Skeletal muscle cell (primary cell): ENCODE results near the gene NEUROD6.

Experiments
- DNase-seq: peaks from one replicate; pipeline ENCODE4 v3.0.0-alpha.2; 2010; ENCODE audit warnings: low read depth
- H3K4me3 ChIP-seq: 2 replicates; pipeline ENCODE4 v1.5.1; 2011; ENCODE audit warnings: low read depth, mild to moderate bottlenecking, control low read depth, low read length, moderate library complexity

NEUROD6 gene

DNA sequence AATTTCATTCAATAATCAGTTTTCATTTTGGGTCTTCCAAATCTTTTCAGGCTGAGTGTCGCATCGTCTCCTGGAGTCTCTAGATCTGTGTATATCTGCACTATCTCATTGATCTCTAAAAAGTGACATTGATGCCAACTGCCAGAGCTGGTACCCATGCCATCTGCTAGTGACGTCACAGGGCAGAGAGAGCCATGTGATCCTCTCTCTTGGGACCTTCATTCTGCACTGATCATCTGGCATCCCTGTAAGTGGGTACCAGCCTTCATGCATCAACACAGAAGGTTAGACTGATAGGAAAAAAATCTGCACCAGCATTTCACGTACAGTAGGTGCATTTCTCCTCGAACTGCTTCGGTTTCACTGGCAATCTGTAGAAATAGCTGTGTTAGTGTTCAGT is at the start of gene NEUROD6:
Gene NEUROD6, minus strand, starts transcription at position 124 of the 400 bp plus-strand sequence. CDS start 1,458 bp downstream, outside the sequence.
- no peak for DNase-seq
- no peak within 1 kb of the TSS for H3K4me3 ChIP-seq

DNA sequence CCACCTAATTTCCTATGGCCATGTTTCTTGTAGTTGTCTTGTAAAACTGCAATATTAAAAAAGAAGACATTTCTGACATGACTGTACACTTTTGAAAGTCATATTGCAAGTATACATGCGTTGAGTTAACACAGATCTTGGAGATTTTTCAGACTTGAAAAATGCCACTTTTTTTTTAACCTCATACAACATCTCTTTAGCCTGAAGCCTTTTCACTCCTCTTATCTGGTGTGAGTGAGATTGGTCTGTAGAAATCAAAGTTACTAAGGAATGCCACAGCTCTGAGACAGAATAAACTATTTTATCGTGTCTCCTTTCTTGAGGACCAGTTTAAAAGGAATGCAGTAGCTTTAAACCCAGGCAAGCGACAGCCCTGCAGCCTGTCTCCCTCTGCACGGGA is 43.9 kb upstream of the NEUROD6 start:
- DNase-seq, result no peak
- no peak overlapping the region for H3K4me3 ChIP-seq

DNA sequence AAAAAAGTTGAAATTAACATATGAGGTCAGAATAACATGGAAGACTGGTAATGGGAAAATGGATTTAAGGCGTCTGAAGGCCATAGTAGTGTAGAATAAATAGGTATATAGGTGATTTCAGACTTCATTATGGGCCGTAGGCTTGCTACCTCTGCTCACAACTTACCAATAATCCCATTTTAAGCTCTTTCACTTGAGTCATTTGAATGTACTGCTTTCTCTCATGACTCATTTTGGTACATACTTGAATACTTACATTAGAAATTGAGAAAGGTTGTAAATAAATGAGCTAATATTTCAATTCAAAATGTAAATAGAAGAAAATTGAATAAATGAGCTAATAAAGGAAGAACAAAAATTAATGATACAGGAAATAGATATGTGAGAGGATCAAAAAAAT is 42.2 kb upstream of the NEUROD6 start:
- no peak for DNase-seq
- no peak overlapping the region for H3K4me3 ChIP-seq

DNA sequence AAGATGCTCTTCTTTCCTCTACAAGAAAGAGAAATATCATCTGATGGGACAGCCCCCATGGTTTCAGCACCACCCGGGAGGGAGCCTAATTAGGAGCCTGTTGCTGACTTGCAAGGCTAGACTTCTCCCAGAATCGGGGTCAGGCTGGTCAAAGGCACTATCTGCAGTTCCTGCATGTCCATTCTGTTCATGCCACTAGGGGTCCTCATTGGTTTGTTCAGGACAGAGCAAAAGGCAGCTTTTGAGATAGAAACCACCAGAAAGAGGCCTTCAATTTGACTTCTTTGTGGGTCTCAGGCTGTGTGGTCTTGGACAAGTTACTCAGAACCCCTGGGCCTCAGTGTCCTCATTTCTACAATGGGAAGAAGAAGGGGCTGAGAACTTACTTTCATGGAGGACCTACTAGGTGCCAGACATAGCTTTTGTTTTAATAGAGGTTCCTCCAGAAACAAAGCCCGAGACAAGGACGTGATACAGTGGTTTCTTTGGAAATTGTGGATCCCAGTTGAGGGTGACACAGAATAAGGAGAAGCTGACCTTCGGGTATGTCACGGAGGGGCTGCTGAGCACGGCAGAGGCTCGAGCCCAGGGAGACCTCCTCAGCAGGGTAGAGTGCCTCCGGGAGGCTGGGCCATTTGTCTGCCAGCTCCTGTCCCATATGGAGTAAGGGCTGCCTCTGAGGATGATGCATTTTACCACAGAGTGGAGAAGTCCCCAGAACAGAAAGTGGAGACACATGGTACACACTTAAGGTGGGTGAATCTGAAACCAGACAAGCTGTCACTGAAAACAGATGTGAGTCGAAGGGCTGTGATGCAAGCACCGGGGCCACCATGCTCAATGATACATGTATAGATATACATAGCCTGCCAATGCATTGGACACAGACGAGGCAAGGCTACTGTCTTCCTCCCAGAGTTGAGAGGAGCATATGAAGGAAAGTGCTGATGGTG is 33.1 kb upstream of the NEUROD6 start:
- peak; percentile 1 for DNase-seq

DNA sequence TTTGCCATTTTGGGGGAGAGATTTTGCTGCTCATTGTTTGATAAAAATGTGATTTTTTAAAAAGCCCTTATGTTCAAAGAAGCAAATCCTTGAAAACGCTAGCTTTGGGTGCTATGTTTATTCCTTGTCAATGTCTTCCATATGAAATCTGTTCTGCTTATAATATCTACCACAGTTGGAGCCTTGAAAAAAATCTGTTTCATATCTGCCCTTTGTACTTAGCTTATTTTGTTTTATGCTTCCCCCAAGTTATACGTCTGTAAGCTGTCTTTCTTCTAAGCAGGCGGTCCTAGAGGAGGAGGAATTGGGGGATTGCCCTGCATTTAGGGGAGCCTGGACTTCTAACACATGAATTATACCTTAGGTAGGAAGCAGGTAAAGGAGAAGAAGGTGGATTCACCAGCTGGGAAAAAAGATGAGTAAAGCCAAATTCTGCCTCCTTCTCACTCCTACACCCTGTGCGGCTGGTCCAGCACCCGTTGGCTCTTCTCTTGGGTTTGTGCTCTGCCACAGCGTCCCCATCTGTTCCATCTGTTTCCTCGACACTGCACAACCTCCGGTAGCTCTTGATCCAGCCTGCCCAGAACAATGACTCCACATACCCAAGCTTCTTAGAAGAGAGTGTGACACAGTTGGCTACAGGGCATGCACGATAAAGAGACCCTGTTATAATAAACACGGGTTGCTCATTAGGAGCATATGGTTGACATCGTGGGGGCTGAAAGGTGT is 31.9 kb upstream of the NEUROD6 start:
- no peak overlapping the region for H3K4me3 ChIP-seq
- DNase-seq, result no peak

More for the DNA sequence above, 33.1 kb upstream of the NEUROD6 start:
- H3K4me3 ChIP-seq, result no peak overlapping the region

DNA sequence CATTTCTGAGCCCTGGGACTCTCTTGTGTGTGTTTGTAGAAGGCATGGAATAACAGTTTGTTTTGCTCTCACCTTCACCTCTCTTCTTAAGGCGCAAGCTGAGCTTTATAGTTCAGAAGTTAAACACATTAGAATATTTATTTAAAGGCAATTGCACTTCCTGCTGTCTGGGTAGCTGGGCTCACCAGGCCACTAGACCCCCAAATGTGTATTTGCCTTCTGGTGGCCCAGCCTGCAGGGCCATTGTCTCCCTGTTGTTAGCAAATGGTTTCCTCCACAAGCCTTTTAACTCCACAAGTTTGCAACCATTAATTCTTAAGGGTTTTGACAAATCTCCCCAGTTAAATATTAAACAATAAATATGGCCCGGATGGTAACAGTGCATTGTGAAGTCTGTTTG is 31.1 kb upstream of the NEUROD6 start:
- no peak for DNase-seq
- H3K4me3 ChIP-seq, result no peak overlapping the region

DNA sequence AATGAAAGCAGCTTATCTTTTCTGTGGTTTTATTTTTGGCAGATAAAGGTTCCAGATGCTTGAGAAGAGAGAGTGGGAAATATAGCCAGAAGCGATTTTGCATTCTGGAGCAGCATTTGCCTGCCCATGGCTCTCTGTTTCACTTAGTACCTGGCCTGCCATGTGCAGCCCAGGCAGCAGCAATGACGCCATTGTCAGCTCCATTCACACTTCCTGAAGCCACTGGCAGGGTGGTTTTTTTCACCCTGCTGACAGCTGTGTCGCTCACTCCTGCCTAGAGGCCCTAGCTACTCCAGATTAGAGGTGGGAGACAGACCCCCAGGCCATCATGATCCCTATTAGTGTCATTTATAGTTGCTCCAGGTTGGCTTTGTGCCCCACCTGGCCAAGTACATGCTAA is 30.1 kb upstream of the NEUROD6 start:
- DNase-seq, result no peak
- H3K4me3 ChIP-seq, result no peak overlapping the region

DNA sequence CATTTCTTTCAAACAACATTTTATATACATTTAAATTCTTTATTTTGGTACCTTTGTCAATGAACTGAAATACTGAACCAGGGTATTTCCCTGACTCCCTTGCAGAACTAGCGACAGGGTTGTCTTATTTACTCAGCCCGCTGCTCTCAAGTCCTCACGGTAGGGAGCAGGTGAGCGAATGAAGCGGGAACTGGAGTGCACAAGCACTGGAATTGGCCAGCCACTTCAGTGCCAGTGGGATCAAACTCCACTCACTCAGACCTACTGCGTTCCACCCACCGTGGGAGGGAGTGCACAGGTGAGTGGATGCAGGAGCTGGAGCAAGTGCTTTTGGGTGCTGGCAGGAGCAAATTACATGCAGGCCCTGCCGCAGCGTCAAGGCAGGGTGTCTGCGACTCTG is 28.1 kb upstream of the NEUROD6 start:
- DNase-seq, result no peak
- H3K4me3 ChIP-seq, result no peak overlapping the region

DNA sequence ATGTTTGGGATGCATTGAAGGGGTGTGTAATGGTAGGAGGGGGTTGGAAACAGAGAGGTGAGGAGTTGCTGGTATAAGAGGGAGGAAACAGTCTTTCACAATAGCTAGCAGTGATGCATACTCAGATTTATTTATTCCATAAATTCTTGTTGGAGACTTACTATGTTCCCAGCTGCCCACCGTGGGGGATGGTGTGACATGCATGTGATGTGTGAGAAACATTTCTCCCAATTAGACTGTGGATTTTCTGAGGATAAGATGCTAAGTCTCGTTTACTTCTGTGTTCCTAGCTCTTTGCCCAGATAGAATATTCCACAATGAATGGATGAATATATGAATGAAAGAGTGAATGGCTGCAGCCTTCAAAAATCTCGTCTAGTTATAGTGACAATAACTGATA is 23.0 kb upstream of the NEUROD6 start:
- no peak for DNase-seq
- no peak overlapping the region for H3K4me3 ChIP-seq

DNA sequence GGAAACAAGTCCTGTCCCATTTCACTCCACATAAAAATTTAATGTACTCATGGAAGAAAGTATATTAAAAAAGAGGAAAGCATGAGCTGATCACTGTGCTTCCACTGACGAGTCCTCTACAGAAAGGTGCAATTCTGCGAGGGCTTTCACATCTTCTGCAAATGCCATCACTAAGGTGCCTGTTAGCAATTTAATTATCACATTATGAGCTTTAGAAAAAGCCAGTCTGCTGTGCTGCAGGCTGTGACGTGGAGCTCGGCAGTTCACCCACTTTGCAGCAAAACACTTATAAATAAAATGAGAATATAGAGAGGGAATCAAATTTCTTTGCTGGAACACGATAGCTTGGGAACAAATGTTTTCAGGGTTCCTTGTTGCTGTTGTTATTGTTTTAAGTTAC is 22.5 kb upstream of the NEUROD6 start:
- H3K4me3 ChIP-seq, result no peak overlapping the region
- no peak for DNase-seq

DNA sequence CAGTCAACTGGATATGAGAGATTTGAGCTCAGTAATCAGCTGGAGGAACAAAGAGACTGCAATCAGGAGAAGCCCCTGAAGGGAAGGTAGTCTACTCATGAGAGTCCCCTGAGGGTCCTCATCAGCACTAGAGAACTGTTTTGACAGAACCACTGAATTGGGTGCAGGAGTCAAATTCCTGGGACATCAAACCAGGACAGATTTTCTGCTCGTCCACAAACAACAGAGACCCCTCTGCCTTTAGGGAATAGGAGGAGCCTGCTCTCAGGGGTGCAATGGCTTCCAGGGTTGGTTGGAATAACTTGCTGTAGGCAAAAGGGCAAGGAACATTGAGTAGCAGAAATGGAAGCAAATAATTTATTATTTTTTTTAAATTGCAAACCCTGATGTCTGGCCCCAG is 21.9 kb upstream of the NEUROD6 start:
- DNase-seq, result no peak

DNA sequence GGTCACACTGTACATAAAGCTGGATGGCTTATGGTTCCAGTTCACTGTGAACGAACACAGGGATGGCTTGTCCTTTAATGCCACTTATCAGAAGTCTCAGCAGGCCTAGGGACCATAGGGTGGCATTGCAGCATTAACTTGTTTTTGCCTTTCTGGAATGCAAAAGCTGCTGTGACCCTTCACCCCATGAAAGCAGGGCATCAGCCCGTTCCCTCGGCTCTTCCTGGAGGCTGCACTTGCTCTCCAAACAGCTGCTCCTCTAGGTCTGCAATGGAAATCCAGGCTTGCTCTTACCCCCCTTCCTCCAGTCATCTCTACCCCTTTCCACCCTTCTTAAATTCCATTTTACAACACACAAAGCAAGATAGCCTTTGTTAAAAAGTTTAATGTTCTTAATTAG is 17.9 kb upstream of the NEUROD6 start:
- H3K4me3 ChIP-seq, result no peak overlapping the region
- DNase-seq, result no peak

More for the DNA sequence above, 21.9 kb upstream of the NEUROD6 start:
- H3K4me3 ChIP-seq, result no peak overlapping the region

DNA sequence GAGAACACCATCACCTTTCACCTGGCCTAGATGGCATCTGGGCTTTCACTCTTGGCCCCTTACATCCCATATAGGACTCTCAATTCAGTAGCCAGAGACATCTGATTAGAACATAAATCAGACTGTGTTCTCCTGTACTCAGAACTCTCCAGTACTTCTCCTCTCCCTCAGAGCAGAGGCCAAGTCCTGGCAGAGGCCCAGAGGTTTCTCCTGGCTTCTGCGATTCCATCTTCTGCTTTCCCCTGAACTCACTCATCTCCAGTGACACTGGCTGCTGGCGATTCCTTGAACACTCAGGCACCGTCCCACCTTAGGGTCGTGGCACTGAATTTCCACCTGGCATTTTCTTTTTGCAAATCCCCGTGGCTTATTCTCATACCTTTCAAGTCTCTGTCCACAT is 4.9 kb upstream of the NEUROD6 start:
- no peak overlapping the region for H3K4me3 ChIP-seq
- DNase-seq, result no peak

DNA sequence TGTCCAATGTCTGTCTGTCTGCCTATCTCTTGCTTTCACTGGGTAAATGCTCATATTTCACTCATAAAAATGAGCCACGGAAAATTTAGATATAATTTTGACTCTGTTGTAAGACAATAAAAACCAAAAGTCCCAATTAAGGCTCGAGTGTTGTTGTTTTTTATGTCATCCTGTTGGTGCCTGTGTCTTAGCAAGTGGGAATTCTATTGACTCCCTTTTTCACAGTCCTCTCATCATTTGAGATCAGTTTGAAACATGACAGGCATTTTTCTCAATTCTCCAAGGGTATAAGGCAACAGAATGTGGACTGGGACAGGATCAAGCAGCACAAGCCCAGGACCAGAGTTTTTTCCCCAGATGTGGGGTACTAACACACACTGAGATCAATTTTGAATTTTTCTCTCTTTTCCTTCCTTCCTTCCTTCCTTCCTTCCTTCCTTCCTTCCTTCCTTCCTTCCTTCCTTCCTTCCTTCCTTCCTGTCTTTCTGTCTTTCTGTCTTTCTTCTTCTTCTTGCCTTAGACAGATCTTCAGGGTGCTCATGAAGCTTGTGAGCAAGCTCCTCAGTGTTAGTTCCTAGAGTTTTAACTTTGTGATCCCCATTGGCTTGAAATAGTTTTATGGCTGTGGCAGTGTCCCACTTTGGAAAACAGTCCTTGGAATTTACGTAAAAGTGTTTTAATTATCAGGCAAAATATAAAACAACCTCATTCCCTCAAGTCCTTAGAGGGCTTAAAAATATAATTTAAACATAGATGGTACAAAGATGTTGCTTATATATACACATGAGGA is 3.2 kb upstream of the NEUROD6 start:
- DNase-seq, result no peak

DNA sequence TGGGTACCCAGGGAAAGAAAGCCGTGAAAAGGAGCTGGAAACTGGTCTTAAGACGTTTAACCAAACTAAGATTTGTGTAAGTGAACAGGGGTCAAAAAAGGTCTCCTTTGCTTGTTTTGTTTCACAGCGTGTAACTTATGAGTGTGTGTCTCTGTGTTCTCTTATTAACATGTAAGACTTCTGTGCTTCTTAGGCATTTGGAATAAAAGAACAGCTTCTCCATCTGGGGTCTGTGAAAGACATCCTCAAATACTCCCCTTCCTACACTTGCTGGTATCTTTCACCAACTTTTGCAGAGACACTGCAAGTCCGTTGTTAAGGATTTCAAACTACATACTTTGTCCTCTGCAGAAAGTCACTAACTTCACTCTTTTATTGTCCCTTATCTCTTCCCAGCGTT is 615 bp upstream of the NEUROD6 start:
- no peak for DNase-seq
- H3K4me3 ChIP-seq, result no peak overlapping the region

More for the DNA sequence above, 3.2 kb upstream of the NEUROD6 start:
- H3K4me3 ChIP-seq, result no peak overlapping the region

DNA sequence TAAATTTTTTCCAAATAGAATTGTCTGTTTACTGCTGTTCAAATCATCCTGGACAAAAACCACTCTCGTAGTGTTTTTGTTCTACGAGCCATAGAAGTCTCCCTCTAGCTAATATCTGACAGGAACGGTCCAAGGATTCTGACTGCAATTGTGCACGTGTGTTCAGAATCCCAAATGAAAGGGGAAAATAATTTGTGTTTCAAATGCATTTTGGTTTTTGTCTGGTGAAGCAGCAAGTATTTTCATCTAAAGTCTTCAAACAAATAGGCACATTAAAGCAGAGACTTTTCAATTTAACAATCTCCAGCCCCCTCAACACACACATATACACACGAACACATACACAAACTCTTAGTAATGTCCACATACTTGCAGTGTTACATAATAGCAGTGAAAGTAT is 475 bp downstream of the NEUROD6 start:
- no peak for DNase-seq
- no peak overlapping the region for H3K4me3 ChIP-seq

DNA sequence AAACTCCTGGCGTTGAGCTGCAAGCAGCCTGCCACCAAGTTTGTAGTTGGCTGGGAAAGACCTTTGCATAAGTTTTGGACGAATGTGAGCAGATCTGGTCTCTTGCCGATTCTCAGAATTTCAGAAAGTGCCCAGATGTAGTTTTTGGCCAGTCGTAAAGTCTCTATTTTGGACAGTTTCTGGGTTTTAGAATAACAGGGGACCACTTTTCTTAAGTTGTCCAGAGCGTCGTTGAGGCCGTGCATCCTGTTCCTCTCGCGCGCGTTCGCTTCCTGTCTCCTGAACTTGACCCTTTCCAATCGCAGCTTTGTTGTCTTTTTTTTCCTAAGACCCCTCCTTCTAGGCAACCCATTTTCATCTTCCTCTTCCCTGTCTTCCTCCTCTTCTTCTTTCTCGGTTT is 1.8 kb downstream of the NEUROD6 start:
- H3K4me3 ChIP-seq, result no peak overlapping the region
- no peak for DNase-seq

DNA sequence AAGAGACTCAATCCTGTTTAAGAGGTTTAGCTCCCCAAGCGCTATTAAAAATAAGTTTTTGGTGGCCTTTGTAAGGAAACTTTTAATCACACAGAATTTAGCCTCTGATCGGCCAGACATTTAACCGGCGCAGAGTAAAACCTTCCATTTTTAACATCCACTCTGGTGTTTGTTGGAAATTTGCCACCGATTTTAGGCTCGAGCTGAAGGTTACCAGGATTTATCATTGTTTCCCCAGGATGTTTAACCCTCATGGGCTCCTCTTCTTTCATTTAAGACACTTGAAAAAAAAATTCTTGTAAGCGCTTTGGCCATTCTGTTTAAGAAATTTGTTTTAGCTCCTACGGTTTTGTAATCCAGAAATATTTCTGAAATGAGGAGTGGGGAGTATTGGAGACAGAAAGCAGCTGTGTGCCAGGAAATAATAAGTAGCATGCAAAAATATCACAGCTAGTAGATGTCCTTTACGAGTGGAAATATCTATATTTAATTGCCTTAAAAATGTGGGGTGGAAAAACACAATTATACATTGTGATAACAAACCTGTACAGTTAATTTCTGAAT is 3.4 kb downstream of the NEUROD6 start:
- H3K4me3 ChIP-seq, result no peak overlapping the region
- no peak for DNase-seq

DNA sequence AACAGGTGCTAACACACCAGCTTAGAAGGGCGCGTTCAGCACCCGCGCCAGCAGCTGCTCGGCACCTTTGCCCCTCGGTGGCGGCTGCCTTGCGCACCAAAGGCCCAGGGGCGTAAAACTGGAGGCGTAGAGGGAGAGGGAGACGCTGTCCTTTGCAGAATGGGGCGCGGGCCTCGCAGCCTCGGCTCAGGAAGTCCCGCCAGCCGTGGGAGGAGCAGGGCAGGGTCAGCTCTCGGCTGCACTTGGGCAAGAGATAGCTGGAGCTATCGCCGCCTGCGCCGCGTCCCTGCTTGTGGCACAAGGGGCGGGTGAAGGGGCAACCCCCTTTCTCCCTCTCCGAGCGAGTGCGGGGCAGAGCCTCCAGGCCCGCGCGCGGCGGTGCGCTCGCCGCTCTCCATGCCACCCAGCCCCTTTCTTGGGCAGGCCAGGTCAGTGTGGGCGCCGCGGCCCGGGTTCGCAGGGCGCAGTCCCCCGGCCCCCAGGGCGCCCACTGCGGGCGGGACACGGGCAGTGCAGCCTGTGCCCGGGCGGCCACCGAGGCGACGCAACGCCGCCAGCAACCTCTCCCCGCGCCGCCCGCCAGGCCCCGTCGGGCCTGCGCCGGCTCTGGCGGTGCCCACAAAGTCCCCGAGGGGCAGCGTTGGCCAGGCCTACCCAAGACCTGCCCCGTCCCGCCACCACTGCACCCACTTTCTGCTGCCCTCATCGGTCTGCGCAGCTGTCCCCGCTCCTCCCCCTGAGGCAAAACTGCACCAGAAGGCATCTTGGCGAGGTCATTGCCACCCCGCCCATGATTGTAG is 4.1 kb downstream of the NEUROD6 start:
- DNase-seq, result no peak
- H3K4me3 ChIP-seq, result no peak overlapping the region
